Upper lobe of left lung (tissue), 4 donors: Measurements from ENCODE around the gene PSMB7.

Experiments used
- EP300 ChIP-seq, 4 donors: sonication (generic); formaldehyde crosslinking; IDR thresholded peaks; one replicate each; pipeline ENCODE4 v1.5.1; 2017; ENCODE audit warnings: antibody characterized with exemption in 4 of 4, control low read depth in 2 of 4
- POLR2A ChIP-seq, 4 donors: fragments of 450-650 bp; IDR thresholded peaks; one replicate each; pipeline ENCODE4 v1.5.1; 2016 to 2017; ENCODE audit warnings: antibody characterized with exemption in 4 of 4, mild to moderate bottlenecking in 2 of 4
- POLR2AphosphoS5 ChIP-seq, 2 donors: sonication (generic); formaldehyde crosslinking; IDR thresholded peaks; one replicate each; pipeline ENCODE4 v1.5.1; 2017; ENCODE audit warnings: antibody characterized with exemption in 2 of 2

DNA sequence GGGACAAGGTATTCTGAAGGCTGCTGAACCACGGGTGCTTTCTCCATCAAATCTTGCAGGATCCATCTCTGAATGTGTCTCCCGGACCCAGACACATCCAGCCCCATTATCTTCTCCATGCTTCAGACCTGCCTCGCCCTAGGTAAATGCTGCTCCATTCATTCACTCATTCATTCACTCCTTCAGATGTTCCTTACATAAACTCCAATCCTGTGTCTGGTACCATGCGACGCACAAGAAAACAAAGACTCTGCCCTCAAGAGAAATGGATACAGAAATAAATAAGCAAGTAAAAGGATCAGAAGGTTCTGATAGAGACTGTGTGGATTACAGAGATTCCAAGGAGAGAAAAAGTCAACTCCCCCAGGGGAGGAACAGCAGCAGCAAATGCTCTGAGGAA is 7.9 kb upstream of the PSMB7 start:
- TF ChIP-seq POLR2AphosphoS5 (IDR thresholded peaks at IDR 0.05) (no peak), EP300 (IDR thresholded peaks at IDR 0.05) (no peak), POLR2A (IDR thresholded peaks at IDR 0.05) (no peak)
